ENCODE results near the gene DCAF12. TPM values are rescaled to one million over a fixed set of nuclear protein-coding genes. Genes with fewer than 3 reads are reported as not detected.

The DCAF12 gene
- total RNA-seq, 4 donors from 2014 or later: 17.9 to 25.0 (median 21.9) TPM

DNA sequence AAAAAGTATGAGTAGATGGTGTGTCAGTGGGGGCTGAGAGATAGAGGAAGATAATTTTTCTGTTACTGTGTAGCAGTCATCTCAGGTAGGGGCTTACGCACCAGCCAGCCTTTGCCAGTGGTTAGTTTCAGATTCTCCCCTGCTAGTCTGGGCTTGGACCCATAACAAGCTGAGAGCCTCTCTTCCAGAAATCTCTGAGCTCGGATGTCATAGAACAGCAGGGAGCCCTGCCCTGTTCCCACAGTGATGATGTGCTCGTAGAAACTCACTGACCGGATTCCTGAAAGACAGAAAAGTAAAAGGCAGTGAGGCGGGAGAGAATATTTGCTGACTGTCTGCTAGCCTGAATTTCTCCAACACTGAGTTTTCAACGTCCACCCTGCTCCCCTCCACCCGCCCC is 37.2 kb downstream of the DCAF12 start:
- Histone ChIP-seq H3K27me3 (no peaks in the 10 kb centered on the region), H3K4me1 (peaks cover 27 to 33% (median 31%) of the 10 kb centered on the region in 4 donors), H3K9me3 (no peaks in the 10 kb centered on the region), H3K36me3 (peaks cover 47 to 90% (median 83%) of the 10 kb centered on the region in 4 donors), H3K27ac (replicated peaks in 1 of 4) (no peak overlapping the region), H3K4me3 (no peak overlapping the region)
- TF ChIP-seq, protein P1, sequence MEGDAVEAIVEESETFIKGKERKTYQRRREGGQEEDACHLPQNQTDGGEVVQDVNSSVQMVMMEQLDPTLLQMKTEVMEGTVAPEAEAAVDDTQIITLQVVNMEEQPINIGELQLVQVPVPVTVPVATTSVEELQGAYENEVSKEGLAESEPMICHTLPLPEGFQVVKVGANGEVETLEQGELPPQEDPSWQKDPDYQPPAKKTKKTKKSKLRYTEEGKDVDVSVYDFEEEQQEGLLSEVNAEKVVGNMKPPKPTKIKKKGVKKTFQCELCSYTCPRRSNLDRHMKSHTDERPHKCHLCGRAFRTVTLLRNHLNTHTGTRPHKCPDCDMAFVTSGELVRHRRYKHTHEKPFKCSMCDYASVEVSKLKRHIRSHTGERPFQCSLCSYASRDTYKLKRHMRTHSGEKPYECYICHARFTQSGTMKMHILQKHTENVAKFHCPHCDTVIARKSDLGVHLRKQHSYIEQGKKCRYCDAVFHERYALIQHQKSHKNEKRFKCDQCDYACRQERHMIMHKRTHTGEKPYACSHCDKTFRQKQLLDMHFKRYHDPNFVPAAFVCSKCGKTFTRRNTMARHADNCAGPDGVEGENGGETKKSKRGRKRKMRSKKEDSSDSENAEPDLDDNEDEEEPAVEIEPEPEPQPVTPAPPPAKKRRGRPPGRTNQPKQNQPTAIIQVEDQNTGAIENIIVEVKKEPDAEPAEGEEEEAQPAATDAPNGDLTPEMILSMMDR (IDR thresholded peaks at IDR 0.05): no peak
- TF ChIP-seq POLR2AphosphoS5 (IDR thresholded peaks at IDR 0.05): no peak
- no peak for TF ChIP-seq EP300 (IDR thresholded peaks at IDR 0.05)
- TF ChIP-seq POLR2A (IDR thresholded peaks at IDR 0.05; ENCODE audit: low read depth): no peak
- DNase-seq (ENCODE audit: extremely low spot score): no peak
- intact Hi-C loops (cut with DNase I): no loop called here
- WGBS: 90% methylated on average over 7 of the region's 7 CpGs

DNA sequence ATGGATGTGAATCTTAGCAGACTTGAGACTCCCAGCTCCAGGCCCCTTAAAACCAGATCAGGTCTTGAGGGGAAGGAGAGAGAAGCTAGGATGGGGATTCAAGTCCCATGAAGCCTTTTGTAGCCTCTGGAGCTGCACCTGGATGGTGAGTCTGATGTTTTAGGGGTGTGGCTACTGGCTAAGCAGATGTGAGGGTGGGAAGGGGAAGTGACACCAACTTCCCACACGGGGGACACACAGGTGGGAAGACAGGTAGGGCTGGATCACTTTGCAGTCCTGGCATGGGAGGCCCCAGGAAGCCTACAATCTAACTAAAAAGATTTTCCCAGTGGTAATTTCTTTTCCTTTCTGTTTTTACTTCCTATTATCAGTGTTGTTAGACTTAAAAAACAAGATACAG is 39.1 kb downstream of the DCAF12 start:
- intact Hi-C loops (cut with DNase I): no loop called here

DNA sequence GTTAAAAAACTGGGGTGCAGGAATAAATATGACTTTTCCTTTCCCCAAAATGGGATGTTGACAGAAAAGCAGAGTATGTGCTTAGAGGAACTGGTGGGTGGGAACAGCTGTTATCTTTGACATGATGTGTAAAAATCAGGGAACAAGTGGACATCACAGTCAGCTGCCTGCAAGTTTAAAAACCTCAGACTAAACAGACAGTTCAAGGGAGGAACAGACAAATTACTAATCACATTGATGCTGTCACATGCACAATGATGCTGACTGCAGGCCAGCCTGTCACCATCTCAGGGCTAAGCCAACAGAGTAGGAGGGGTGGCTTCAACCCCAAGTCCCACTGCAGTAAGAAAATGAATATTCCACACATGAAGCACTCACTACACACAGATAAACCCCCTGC is 39.6 kb downstream of the DCAF12 start:
- intact Hi-C loops (cut with DNase I): no loop called here
- DNase-seq (ENCODE audit: extremely low spot score): no peak
- peak overlapping the region; percentile 75 to 83 (median 80) for H3K27ac ChIP-seq (replicated peaks in 1 of 4)
- H3K4me3 ChIP-seq: no peak overlapping the region
- H3K9me3 ChIP-seq: no peaks in the 10 kb centered on the region
- H3K27me3 ChIP-seq: no peaks in the 10 kb centered on the region
- H3K36me3 ChIP-seq: peaks cover 25 to 66% (median 58%) of the 10 kb centered on the region in 4 donors
- peaks cover 39 to 48% (median 41%) of the 10 kb centered on the region in 4 donors for H3K4me1 ChIP-seq
- TF ChIP-seq POLR2A (IDR thresholded peaks at IDR 0.05; ENCODE audit: low read depth): no peak
- peak in 1 of 2 donors; percentile 13 for TF ChIP-seq POLR2AphosphoS5 (IDR thresholded peaks at IDR 0.05)
- no peak for TF ChIP-seq EP300 (IDR thresholded peaks at IDR 0.05)

More for the DNA sequence above, 39.1 kb downstream of the DCAF12 start:
- Histone ChIP-seq H3K27ac (replicated peaks in 1 of 4) (peak overlapping the region; percentile 75 to 83 (median 80)), H3K4me1 (peaks cover 39 to 48% (median 41%) of the 10 kb centered on the region in 4 donors), H3K4me3 (no peak overlapping the region), H3K36me3 (peaks cover 30 to 71% (median 63%) of the 10 kb centered on the region in 4 donors), H3K27me3 (no peaks in the 10 kb centered on the region), H3K9me3 (no peaks in the 10 kb centered on the region)
- WGBS: 20% methylated on average over 1 of the region's 1 CpG
- no peak for DNase-seq (ENCODE audit: extremely low spot score)
- TF ChIP-seq, protein P1 (IDR thresholded peaks at IDR 0.05): no peak
- TF ChIP-seq EP300 (IDR thresholded peaks at IDR 0.05): no peak
- TF ChIP-seq POLR2A (IDR thresholded peaks at IDR 0.05; ENCODE audit: low read depth): no peak
- TF ChIP-seq POLR2AphosphoS5 (IDR thresholded peaks at IDR 0.05): no peak

DNA sequence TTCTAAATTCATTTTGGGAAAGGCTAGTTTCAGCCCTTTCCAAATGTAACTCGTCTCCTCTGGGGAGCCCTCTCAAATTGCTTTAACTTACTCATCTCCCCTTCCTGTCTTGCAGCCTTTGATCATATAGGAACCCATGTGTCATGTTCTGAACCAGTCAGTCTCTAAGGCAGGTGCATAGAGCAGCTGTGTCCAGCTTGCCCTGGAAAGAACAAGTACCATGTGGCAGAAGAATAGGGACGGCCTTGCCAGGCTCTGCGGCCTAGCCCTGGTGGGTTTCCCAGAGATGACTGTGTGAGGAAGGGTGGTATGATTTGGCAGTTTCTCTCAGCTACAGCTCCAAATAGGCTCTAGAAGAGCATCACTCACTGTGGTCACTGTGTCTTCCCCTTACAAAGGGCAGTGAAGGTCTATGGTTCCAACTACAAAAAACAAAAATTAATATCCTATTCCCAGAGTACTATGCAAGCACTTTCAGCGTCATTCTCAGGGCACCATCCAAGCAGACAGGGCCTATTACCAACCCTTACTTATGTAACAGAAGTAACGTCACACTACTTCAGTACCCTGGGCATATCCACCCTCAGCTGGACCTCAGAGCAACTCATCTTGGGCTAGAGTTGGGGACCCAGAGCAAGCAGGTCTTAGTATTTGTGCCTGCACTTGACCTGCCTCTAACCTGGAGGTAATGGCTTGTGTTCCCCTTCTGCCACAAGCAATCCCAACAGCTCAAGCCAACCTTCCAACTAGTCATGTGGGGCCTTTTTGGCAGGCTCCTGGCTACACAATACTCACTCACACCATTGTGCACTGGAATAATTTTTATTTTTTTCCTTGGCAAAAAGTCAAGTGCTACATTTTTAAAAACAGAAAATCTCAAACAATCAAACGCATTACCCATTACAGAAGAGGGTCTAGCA is 40.7 kb downstream of the DCAF12 start:
- peak overlapping the region; percentile 75 to 83 (median 80) for H3K27ac ChIP-seq (replicated peaks in 1 of 4)
- H3K9me3 ChIP-seq: no peaks in the 10 kb centered on the region
- peaks cover 21 to 56% (median 48%) of the 10 kb centered on the region in 4 donors for H3K36me3 ChIP-seq
- WGBS: 81% methylated on average over 5 of the region's 6 CpGs
- DNase-seq (ENCODE audit: extremely low spot score): no peak
- intact Hi-C loops (cut with DNase I): no loop called here
- no peak for TF ChIP-seq EP300 (IDR thresholded peaks at IDR 0.05)
- TF ChIP-seq, protein P1 (IDR thresholded peaks at IDR 0.05): no peak
- no peak for TF ChIP-seq POLR2A (IDR thresholded peaks at IDR 0.05; ENCODE audit: low read depth)
- H3K27me3 ChIP-seq: no peaks in the 10 kb centered on the region
- peaks cover 39 to 48% (median 41%) of the 10 kb centered on the region in 4 donors for H3K4me1 ChIP-seq
- H3K4me3 ChIP-seq: no peak overlapping the region

DNA sequence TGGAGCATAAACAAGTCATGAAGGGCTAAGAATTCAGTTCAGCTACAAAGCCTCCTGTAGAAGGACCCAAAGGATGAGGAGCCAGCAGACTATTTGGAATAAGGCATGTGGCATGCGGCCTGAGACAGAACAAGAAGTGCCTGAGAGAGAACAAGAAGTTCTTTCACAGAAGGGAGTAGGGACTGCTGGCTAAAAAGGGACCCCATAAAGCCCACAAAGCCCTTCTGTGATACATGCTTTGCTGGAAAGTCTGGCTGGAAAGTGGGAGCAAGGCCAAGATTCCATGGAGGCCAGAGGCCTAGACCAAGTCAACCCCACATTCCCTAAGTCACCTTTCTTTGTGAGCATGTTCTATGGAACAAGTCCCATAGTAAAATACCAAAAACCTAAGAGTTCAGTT is 41.9 kb downstream of the DCAF12 start:
- Histone ChIP-seq H3K36me3 (peaks cover 20 to 43% (median 36%) of the 10 kb centered on the region in 4 donors), H3K9me3 (no peaks in the 10 kb centered on the region), H3K4me3 (no peak overlapping the region), H3K4me1 (peaks cover 39 to 48% (median 41%) of the 10 kb centered on the region in 4 donors), H3K27me3 (no peaks in the 10 kb centered on the region), H3K27ac (replicated peaks in 1 of 4) (peak overlapping the region; percentile 75 to 83 (median 80))
- peak; percentile 77 to 82 for TF ChIP-seq POLR2AphosphoS5 (IDR thresholded peaks at IDR 0.05)
- TF ChIP-seq EP300 (IDR thresholded peaks at IDR 0.05): peak; percentile 52
- no peak for TF ChIP-seq POLR2A (IDR thresholded peaks at IDR 0.05; ENCODE audit: low read depth)
- 53% methylated on average over 1 of the region's 1 CpG for WGBS
- intact Hi-C loops (cut with DNase I): no loop called here
- DNase-seq (ENCODE audit: extremely low spot score): no peak

All from esophagus muscularis mucosa (tissue), 4 donors.